Endothelial cell of umbilical vein (primary cell): ENCODE data around the gene MRPL55. TPM values are rescaled to one million over a fixed set of nuclear protein-coding genes. Genes with fewer than 3 reads are reported as not detected.
A peak's percentile ranks its signal among the peaks of the same experiment; 100 is the strongest.

ENCODE experiments used
- BruUV-seq: library from RNA; stranded (reverse); fragments of 400-500 nt; replicated peaks from 2 replicates; lab custom pipeline; 2021; lab: Mats Ljungman, UMichigan
- CTCF ChIA-PET: fragments of 300-600, 350-600 bp; sonication (Branson Sonifier 250); formaldehyde crosslinking; loops from one replicate; lab custom pipeline; 2021; ENCODE audit warnings: antibody characterized with exemption, inconsistent platforms; lab: Charles Lee
- POLR2A ChIA-PET: fragments of 300-600, 350-600 bp; sonication (Branson Sonifier 250); formaldehyde crosslinking; loops from one replicate; lab custom pipeline; 2021; ENCODE audit warnings: antibody characterized with exemption, inconsistent platforms; lab: Charles Lee
- DNase-seq: peaks from one replicate; pipeline ENCODE4 v3.0.0-alpha.2; 2011; ENCODE audit warnings: low read depth, low spot score
- FAIRE-seq: peaks from 2 replicates; lab custom pipeline; 2011; peaks lifted over from hg19 to GRCh38; lab: Jason Lieb, UNC
- H2AFZ ChIP-seq: 2 replicates; pipeline ENCODE4 v1.6.0; 2012; ENCODE audit warnings: low read depth, low read length, control low read depth, inconsistent platforms
- H3K27ac ChIP-seq: 2 replicates; pipeline ENCODE4 v1.5.1; 2011; ENCODE audit warnings: low read depth, mild to moderate bottlenecking, control low read depth, low read length, moderate library complexity; ENCODE audit not compliant: insufficient read depth
- H3K27me3 ChIP-seq, 2 experiments: 2 replicates each; pipeline versions ENCODE4 v1.6.0 to v1.6.1; 2011; ENCODE audit warnings: low read length in 2 of 2, mixed read lengths in 1 of 2; ENCODE audit not compliant: control insufficient read depth in 2 of 2, insufficient read depth in 2 of 2
- H3K36me3 ChIP-seq, 2 experiments: 2 replicates in 1 of 2; 3 replicates in 1 of 2; pipeline ENCODE4 v1.5.1; 2011; ENCODE audit warnings: low read length in 2 of 2, mild to moderate bottlenecking in 1 of 2, moderate library complexity in 1 of 2; ENCODE audit not compliant: control insufficient read depth in 2 of 2, insufficient read depth in 2 of 2; ENCODE audit errors: extremely low read depth in 1 of 2
- H3K4me1 ChIP-seq: 3 replicates; pipeline ENCODE4 v1.5.1; 2011; ENCODE audit warnings: mild to moderate bottlenecking, low read length; ENCODE audit not compliant: control insufficient read depth, insufficient read depth; ENCODE audit errors: extremely low read depth
- H3K4me2 ChIP-seq: 2 replicates; pipeline ENCODE4 v1.6.1; 2011; ENCODE audit warnings: low read length, control low read depth, mixed read lengths; ENCODE audit not compliant: insufficient read depth
- H3K4me3 ChIP-seq, 3 experiments: fragments of 200-600 bp in 1 of 3; sonication (generic), shearing (Covaris generic) in 1 of 3; replicated peaks in 1 of 3; 2 replicates each; pipeline ENCODE4 v1.5.1; 2011 to 2016; ENCODE audit warnings: control low read depth in 3 of 3, low read length in 3 of 3, mild to moderate bottlenecking in 2 of 3, inconsistent platforms in 1 of 3, low read depth in 1 of 3, moderate library complexity in 1 of 3; ENCODE audit not compliant: insufficient read depth in 1 of 3
- H3K79me2 ChIP-seq: 2 replicates; pipeline ENCODE4 v1.6.0; 2012; ENCODE audit warnings: low read length, inconsistent platforms; ENCODE audit not compliant: control insufficient read depth, insufficient read depth
- H3K9ac ChIP-seq: replicated peaks from 2 replicates; pipeline ENCODE3; 2011; ENCODE audit warnings: low read length, control low read depth; ENCODE audit not compliant: insufficient read depth; ENCODE audit errors: extremely low read depth
- H3K9me1 ChIP-seq: replicated peaks from 3 replicates; pipeline ENCODE4 v1.6.0; 2011; ENCODE audit warnings: mild to moderate bottlenecking, low read length; ENCODE audit not compliant: control insufficient read depth, insufficient read depth; ENCODE audit errors: extremely low read depth
- H3K9me3 ChIP-seq: replicated peaks from 2 replicates; pipeline ENCODE4 v1.5.1; 2012; ENCODE audit warnings: low read length, inconsistent platforms; ENCODE audit not compliant: control insufficient read depth, insufficient read depth
- H4K20me1 ChIP-seq: replicated peaks from 2 replicates; pipeline ENCODE3; 2011; ENCODE audit warnings: mild to moderate bottlenecking, low read length; ENCODE audit not compliant: control insufficient read depth, insufficient read depth; ENCODE audit errors: extremely low read depth
- EZH2 ChIP-seq: IDR thresholded peaks from 2 replicates; pipeline ENCODE4 v1.6.1; 2012; ENCODE audit warnings: borderline replicate concordance, low read depth, mild to moderate bottlenecking, moderate library complexity, low read length, inconsistent platforms; ENCODE audit not compliant: severe bottlenecking
- FOS ChIP-seq: IDR thresholded peaks from 2 replicates; pipeline ENCODE4 v1.6.1; 2011; ENCODE audit warnings: mild to moderate bottlenecking, low read length, moderate library complexity, borderline replicate concordance; ENCODE audit not compliant: insufficient read depth
- GATA2 ChIP-seq: IDR thresholded peaks from 2 replicates; pipeline ENCODE4 v1.7.0; 2011; ENCODE audit warnings: low read depth, mild to moderate bottlenecking, moderate library complexity, mixed read lengths, low read length; ENCODE audit not compliant: insufficient read length, insufficient read depth
- JUN ChIP-seq: IDR thresholded peaks from 2 replicates; pipeline ENCODE4 v1.6.1; 2011; ENCODE audit warnings: borderline replicate concordance, low read depth; ENCODE audit not compliant: insufficient read length, insufficient read depth
- MYC ChIP-seq: IDR thresholded peaks from one replicate; pipeline ENCODE4 v1.6.1; 2011; ENCODE audit warnings: mild to moderate bottlenecking, low read depth, low read length
- POLR2A ChIP-seq: IDR thresholded peaks from 2 replicates; pipeline ENCODE4 v1.6.1; 2012; ENCODE audit warnings: low read depth, mild to moderate bottlenecking, control low read depth, low read length
- POLR2AphosphoS5 ChIP-seq: IDR thresholded peaks from 2 replicates; pipeline ENCODE4 v1.6.1; 2012; ENCODE audit warnings: low read depth, mild to moderate bottlenecking, control low read depth, low read length, moderate library complexity; ENCODE audit not compliant: insufficient read depth
- dilution Hi-C: fragments of 300-500 bp; cut with MboI; formaldehyde crosslinking; loops from one replicate; pipeline ENCODE4 v1.15.0; 2019; ENCODE audit warnings: low sequenced_read_pairs; ENCODE audit not compliant: extremely low pct_ligation_motif_present
- intact Hi-C: fragments of 100-400 bp; cut with micrococcal nuclease; formaldehyde crosslinking; loops from one replicate; pipeline ENCODE4 v1.10.0; 2022
- polyA plus RNA-seq, 4 experiments: library from polyadenylated mRNA; depleted of rRNA in 3 of 4; stranded (reverse) in 3 of 4; unstranded in 1 of 4; fragments of >200 nt; gene quantifications; 2 replicates each; pipeline versions ENCODE4 v1.2.1 to v1.2.3, GENCODE V29; 2011 to 2012; ENCODE audit warnings: missing spikeins in 1 of 4
- total RNA-seq: library from RNA; stranded (reverse); gene quantifications from 2 replicates; pipeline ENCODE4 v1.2.3, GENCODE V29; 2021
- TF ChIP-seq, protein P1 (sequence below): IDR thresholded peaks from 2 replicates; pipeline ENCODE4 v1.6.1; 2011; ENCODE audit not compliant: insufficient read depth, insufficient read length
- TF ChIP-seq, protein P2 (sequence below), 2 donors: IDR thresholded peaks; 1 replicate in 1 of 2; 2 replicates in 1 of 2; pipeline ENCODE4 v1.5.1; 2011; ENCODE audit warnings: low read length in 2 of 2, mild to moderate bottlenecking in 2 of 2, moderate library complexity in 2 of 2, control low read depth in 1 of 2, inconsistent platforms in 1 of 2, low read depth in 1 of 2; ENCODE audit not compliant: insufficient read depth in 1 of 2; ENCODE audit errors: extremely low read depth in 1 of 2

The MRPL55 gene
- total and polyA plus RNA-seq, 2 donors (not counting 3 experiments of a cell fraction or from before 2014, with no cell fraction given) = 58.7 to 155 TPM

DNA sequence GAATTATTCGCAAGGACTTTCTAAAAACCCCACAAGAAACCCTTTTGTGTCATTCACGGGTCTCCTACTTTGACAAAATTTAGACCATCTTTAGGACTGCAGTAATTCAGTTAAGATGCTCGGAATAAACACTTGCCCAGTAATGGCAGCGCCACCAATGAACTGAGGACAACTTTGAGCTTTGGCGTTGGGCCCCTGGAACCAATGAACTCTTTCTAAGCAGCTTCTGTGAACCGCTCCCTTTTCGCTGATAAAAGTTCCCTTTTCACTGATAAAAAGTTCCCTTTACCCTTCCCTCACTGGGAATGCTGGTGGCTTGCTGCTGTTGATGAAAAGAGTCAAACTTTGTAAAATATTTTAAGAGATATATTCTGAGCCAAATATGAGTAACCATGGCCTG lies 1.5 kb upstream of the MRPL55 start:
- Histone ChIP-seq H2AFZ (no peak overlapping the region), H4K20me1 (no peaks in the 10 kb centered on the region), H3K27me3 (no peaks in the 10 kb centered on the region), H3K36me3 (peaks cover 0 to 8% of the 10 kb centered on the region in 2 experiments), H3K27ac (no peak overlapping the region), H3K79me2 (peaks cover 13% of the 10 kb centered on the region), H3K9me3 (no peaks in the 10 kb centered on the region), H3K9me1 (no peaks in the 10 kb centered on the region), H3K4me2 (no peak overlapping the region), H3K4me3 (no peak overlapping the region), H3K9ac (no peak overlapping the region), H3K4me1 (peaks cover 13% of the 10 kb centered on the region)
- CTCF ChIA-PET = interaction anchor here (1.2 to 2.1 kb wide), 3 partner anchors 20 to 111 kb away, joined by 9 to 16 read pairs (median 10); no protein-coding TSS in a partner anchor
- BruUV-seq = TSS peak; percentile 57
- no peak for FAIRE-seq
- dilution Hi-C loops (no loop called here), intact Hi-C loops (no loop called here)
- TF ChIP-seq, protein P1, sequence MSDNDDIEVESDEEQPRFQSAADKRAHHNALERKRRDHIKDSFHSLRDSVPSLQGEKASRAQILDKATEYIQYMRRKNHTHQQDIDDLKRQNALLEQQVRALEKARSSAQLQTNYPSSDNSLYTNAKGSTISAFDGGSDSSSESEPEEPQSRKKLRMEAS = no peak
- TF ChIP-seq EZH2 = no peak
- TF ChIP-seq JUN = no peak
- TF ChIP-seq, protein P2, sequence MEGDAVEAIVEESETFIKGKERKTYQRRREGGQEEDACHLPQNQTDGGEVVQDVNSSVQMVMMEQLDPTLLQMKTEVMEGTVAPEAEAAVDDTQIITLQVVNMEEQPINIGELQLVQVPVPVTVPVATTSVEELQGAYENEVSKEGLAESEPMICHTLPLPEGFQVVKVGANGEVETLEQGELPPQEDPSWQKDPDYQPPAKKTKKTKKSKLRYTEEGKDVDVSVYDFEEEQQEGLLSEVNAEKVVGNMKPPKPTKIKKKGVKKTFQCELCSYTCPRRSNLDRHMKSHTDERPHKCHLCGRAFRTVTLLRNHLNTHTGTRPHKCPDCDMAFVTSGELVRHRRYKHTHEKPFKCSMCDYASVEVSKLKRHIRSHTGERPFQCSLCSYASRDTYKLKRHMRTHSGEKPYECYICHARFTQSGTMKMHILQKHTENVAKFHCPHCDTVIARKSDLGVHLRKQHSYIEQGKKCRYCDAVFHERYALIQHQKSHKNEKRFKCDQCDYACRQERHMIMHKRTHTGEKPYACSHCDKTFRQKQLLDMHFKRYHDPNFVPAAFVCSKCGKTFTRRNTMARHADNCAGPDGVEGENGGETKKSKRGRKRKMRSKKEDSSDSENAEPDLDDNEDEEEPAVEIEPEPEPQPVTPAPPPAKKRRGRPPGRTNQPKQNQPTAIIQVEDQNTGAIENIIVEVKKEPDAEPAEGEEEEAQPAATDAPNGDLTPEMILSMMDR (IDR thresholded peaks at IDR 0.05; ENCODE audit: extremely low read depth in 1 of 2, insufficient read depth in 1 of 2, low read depth in 1 of 2, low read length in 2 of 2) = no peak
- no peak for TF ChIP-seq FOS
- no peak for TF ChIP-seq GATA2
- TF ChIP-seq POLR2AphosphoS5 = no peak
- TF ChIP-seq POLR2A = no peak
- no peak for TF ChIP-seq MYC
- DNase-seq = no peak
- POLR2A ChIA-PET = no interaction called here
